ENCODE measurements around the gene SNRPB2. TPM values are rescaled to one million over a fixed set of nuclear protein-coding genes. Genes with fewer than 3 reads are reported as not detected.

SNRPB2 gene
- total RNA-seq (2014; rRNA removed; shearing (Covaris generic)), result 47.2 and 69.8 TPM in 2 replicates
- 99.8 and 101 TPM in 2 replicates for polyA plus RNA-seq (2016; fragmentation: Nextera tagmentation; extraction: Ambion mirVana)

- H4K20me1 ChIP-seq (ENCODE audit: insufficient read depth), result no peaks in the 10 kb centered on the region
- DNase-seq, result peak; percentile 99
- peaks cover 11% of the 10 kb centered on the region for H3K4me1 ChIP-seq (ENCODE audit: insufficient read depth)
- no peaks in the 10 kb centered on the region for H3F3A ChIP-seq (ENCODE audit: insufficient read depth)
- peak within 1 kb of the TSS; percentile 82 for H3K27ac ChIP-seq
- no peak for TF ChIP-seq EZH2 (IDR thresholded peaks at IDR 0.05; ENCODE audit: insufficient read depth, poor library complexity, severe bottlenecking)
- TF ChIP-seq EZH2phosphoT487 (IDR thresholded peaks at IDR 0.05; ENCODE audit: insufficient read depth, low read depth), result no peak
- 11 to 13% methylated on average over 54 to 57 of the region's 57 CpGs for WGBS, 2 experiments (ENCODE audit: low coverage in 1 of 2, low lambda C conversion rate in 2 of 2, missing lambda C conversion rate in 2 of 2)
- H3K79me2 ChIP-seq (ENCODE audit: insufficient read depth), result peaks cover 54% of the 10 kb centered on the region
- no peaks in the 10 kb centered on the region; the same call in 1 of the 2 replicates for H3K27me3 ChIP-seq (replicated peaks; ENCODE audit: insufficient read depth)
- H3K9me2 ChIP-seq (ENCODE audit: insufficient read depth), result peaks cover 7% of the 10 kb centered on the region
- peak within 1 kb of the TSS; percentile 99 for H3K9ac ChIP-seq
- no peaks in the 10 kb centered on the region for H3K9me3 ChIP-seq (ENCODE audit: low read depth)
- in situ Hi-C loops (cut with MboI), result no loop called here
- H3K4me3 ChIP-seq, result peak within 1 kb of the TSS; percentile 99
- peaks cover 14% of the 10 kb centered on the region for H3K36me3 ChIP-seq (ENCODE audit: low read depth)
- H3K4me2 ChIP-seq (ENCODE audit: unreplicated experiment), result peak within 1 kb of the TSS; percentile 99
- H2AFZ ChIP-seq, result peak within 1 kb of the TSS; percentile 99
Observed at GRCh38 chr20:16729565-16730460, at the start of gene SNRPB2. TSS of gene SNRPB2 (plus strand) at chr20:16730026. CDS start at chr20:16731703, 1,677 bp downstream.

- TF ChIP-seq EZH2phosphoT487 (IDR thresholded peaks at IDR 0.05; ENCODE audit: insufficient read depth, low read depth) (no peak), EZH2 (IDR thresholded peaks at IDR 0.05; ENCODE audit: insufficient read depth, poor library complexity, severe bottlenecking) (no peak)
Observed at GRCh38 chr20:16684416-16684815, 45.4 kb upstream of the SNRPB2 start.

GRCh38 chr20:16689906-16690305 is 39.9 kb upstream of the SNRPB2 start:
- no peaks in the 10 kb centered on the region for H3F3A ChIP-seq (ENCODE audit: insufficient read depth)
- in situ Hi-C loops (cut with MboI), result no loop called here
- no peaks in the 10 kb centered on the region for H3K36me3 ChIP-seq (ENCODE audit: low read depth)
- H2AFZ ChIP-seq, result no peak overlapping the region
- 11 to 14% methylated on average over 3 of the region's 3 CpGs for WGBS, 2 experiments (ENCODE audit: low coverage in 1 of 2, low lambda C conversion rate in 2 of 2, missing lambda C conversion rate in 2 of 2)
- no peak overlapping the region for H3K4me3 ChIP-seq
- 0 out of 2 replicates have a peak, but pooled peaks cover 3% of the 10 kb centered on the region for H3K27me3 ChIP-seq (replicated peaks; ENCODE audit: insufficient read depth)
- H3K79me2 ChIP-seq (ENCODE audit: insufficient read depth), result no peaks in the 10 kb centered on the region
- no peaks in the 10 kb centered on the region for H3K9me3 ChIP-seq (ENCODE audit: low read depth)
- H3K27ac ChIP-seq, result no peak overlapping the region
- H3K4me2 ChIP-seq (ENCODE audit: unreplicated experiment), result no peak overlapping the region
- TF ChIP-seq EZH2 (IDR thresholded peaks at IDR 0.05; ENCODE audit: insufficient read depth, poor library complexity, severe bottlenecking), result no peak
- no peak for TF ChIP-seq EZH2phosphoT487 (IDR thresholded peaks at IDR 0.05; ENCODE audit: insufficient read depth, low read depth)
- H3K4me1 ChIP-seq (ENCODE audit: insufficient read depth), result no peaks in the 10 kb centered on the region
- no peaks in the 10 kb centered on the region for H4K20me1 ChIP-seq (ENCODE audit: insufficient read depth)
- no peak for DNase-seq
- H3K9ac ChIP-seq, result no peak overlapping the region
- no peaks in the 10 kb centered on the region for H3K9me2 ChIP-seq (ENCODE audit: insufficient read depth)

More at GRCh38 chr20:16684416-16684815, 45.4 kb upstream of the SNRPB2 start:
- no peak overlapping the region for H3K4me2 ChIP-seq (ENCODE audit: unreplicated experiment)
- H3F3A ChIP-seq (ENCODE audit: insufficient read depth), result no peaks in the 10 kb centered on the region
- no peaks in the 10 kb centered on the region for H4K20me1 ChIP-seq (ENCODE audit: insufficient read depth)
- H3K9ac ChIP-seq, result no peak overlapping the region
- no peaks in the 10 kb centered on the region for H3K36me3 ChIP-seq (ENCODE audit: low read depth)
- no peak overlapping the region for H3K27ac ChIP-seq
- WGBS, 2 experiments (ENCODE audit: low coverage in 1 of 2, low lambda C conversion rate in 2 of 2, missing lambda C conversion rate in 2 of 2), result 46 to 52% methylated on average over 2 of the region's 2 CpGs
- H3K9me3 ChIP-seq (ENCODE audit: low read depth), result no peaks in the 10 kb centered on the region
- 0 out of 2 replicates have a peak, but pooled peaks cover 3% of the 10 kb centered on the region for H3K27me3 ChIP-seq (replicated peaks; ENCODE audit: insufficient read depth)
- H3K4me1 ChIP-seq (ENCODE audit: insufficient read depth), result no peaks in the 10 kb centered on the region
- in situ Hi-C loops (cut with MboI), result no loop called here
- DNase-seq, result no peak
- H2AFZ ChIP-seq, result no peak overlapping the region
- no peak overlapping the region for H3K4me3 ChIP-seq
- H3K9me2 ChIP-seq (ENCODE audit: insufficient read depth), result no peaks in the 10 kb centered on the region
- no peaks in the 10 kb centered on the region for H3K79me2 ChIP-seq (ENCODE audit: insufficient read depth)

GRCh38 chr20:16691381-16691780 is 38.4 kb upstream of the SNRPB2 start:
- Histone ChIP-seq H4K20me1 (ENCODE audit: insufficient read depth) (no peaks in the 10 kb centered on the region), H2AFZ (no peak overlapping the region), H3K36me3 (ENCODE audit: low read depth) (no peaks in the 10 kb centered on the region), H3K4me1 (ENCODE audit: insufficient read depth) (no peaks in the 10 kb centered on the region), H3K9me2 (ENCODE audit: insufficient read depth) (no peaks in the 10 kb centered on the region), H3K27me3 (replicated peaks; ENCODE audit: insufficient read depth) (0 out of 2 replicates have a peak, but pooled peaks cover 3% of the 10 kb centered on the region), H3K9ac (no peak overlapping the region), H3F3A (ENCODE audit: insufficient read depth) (no peaks in the 10 kb centered on the region), H3K4me2 (ENCODE audit: unreplicated experiment) (no peak overlapping the region), H3K9me3 (ENCODE audit: low read depth) (no peaks in the 10 kb centered on the region), H3K4me3 (no peak overlapping the region), H3K27ac (no peak overlapping the region), H3K79me2 (ENCODE audit: insufficient read depth) (no peaks in the 10 kb centered on the region)
- in situ Hi-C loops (cut with MboI), result no loop called here
- 11 to 13% methylated on average over 2 of the region's 2 CpGs for WGBS, 2 experiments (ENCODE audit: low coverage in 1 of 2, low lambda C conversion rate in 2 of 2, missing lambda C conversion rate in 2 of 2)
- no peak for TF ChIP-seq EZH2 (IDR thresholded peaks at IDR 0.05; ENCODE audit: insufficient read depth, poor library complexity, severe bottlenecking)
- TF ChIP-seq EZH2phosphoT487 (IDR thresholded peaks at IDR 0.05; ENCODE audit: insufficient read depth, low read depth), result no peak
- no peak for DNase-seq
